A549 treated with RU486 at 1 μM for 4 hours (cell line): ENCODE results near the gene DPP3. TPM values are rescaled to one million over a fixed set of nuclear protein-coding genes. Genes with fewer than 3 reads are reported as not detected.

ENCODE experiments used
- total RNA-seq: library from RNA; stranded (reverse); fragments of 200-300 nt; extraction: Qiagen RNA extraction; gene quantifications from 5 replicates; pipeline ENCODE4 v1.2.3, GENCODE V29; 2022; ENCODE audit warnings: low read depth

Gene DPP3
- total RNA-seq, result 48.5 to 54.5 TPM (median 51.5 TPM) in 5 replicates

GRCh38 chr11:66480117-66480938 is at the start of gene DPP3:
Gene DPP3 (plus strand): TSS chr11:66480434. CDS start chr11:66482201, 1,767 bp downstream.

GRCh38 chr11:66438504-66439466 is 41.4 kb upstream of the DPP3 start, which contains the start of gene MRPL11:
Gene MRPL11 (minus strand): TSS chr11:66438848. CDS start chr11:66438754, 94 bp downstream.

GRCh38 chr11:66466225-66467033 is 13.8 kb upstream of the DPP3 start, which contains the start of gene PELI3:
Gene PELI3 (plus strand): TSS chr11:66466905. CDS start chr11:66468129, 1,224 bp downstream.

GRCh38 chr11:66510271-66510989 is 30.2 kb downstream of the DPP3 start, which contains the start of gene BBS1:
Gene BBS1 (plus strand): TSS chr11:66510635. CDS start chr11:66510660, 25 bp downstream.

GRCh38 chr11:66545701-66546367 is 65.6 kb downstream of the DPP3 start, which contains the start of gene ZDHHC24:
Gene ZDHHC24 (minus strand): TSS chr11:66546048. CDS start chr11:66546003, 45 bp downstream.

GRCh38 chr11:66546368-66546965 is 66.2 kb downstream of the DPP3 start, which contains the start of gene ACTN3:
Gene ACTN3 (plus strand): TSS chr11:66546903. CDS start chr11:66546938, 35 bp downstream.

Other genes with a start within 250 kb of the DPP3 start
- 38.0 to 47.4 TPM (median 45.0 TPM) in 5 replicates for gene KLC2, start 222.7 kb upstream of the DPP3 start, total RNA-seq
- gene RAB1B, start 211.8 kb upstream of the DPP3 start, total RNA-seq, result 124 to 152 TPM (median 145 TPM) in 5 replicates
- 1.4 to 3.7 TPM (median 2.9 TPM) in 5 replicates for gene CNIH2, start 202.3 kb upstream of the DPP3 start, total RNA-seq
- 88.2 to 117 TPM (median 116 TPM) in 5 replicates for gene YIF1A, start 191.3 kb upstream of the DPP3 start, total RNA-seq
- gene TMEM151A, start 188.5 kb upstream of the DPP3 start, total RNA-seq, result 1.6 to 4.3 TPM (median 3.9 TPM) in 5 replicates
- gene CD248, start 163.4 kb upstream of the DPP3 start, total RNA-seq, result 0.05 TPM in 1 of 5 replicates, not detected in the others
- gene RIN1, start 144.0 kb upstream of the DPP3 start, total RNA-seq, result 26.8 to 43.4 TPM (median 39.3 TPM) in 5 replicates
- gene BRMS1, start 135.3 kb upstream of the DPP3 start, total RNA-seq, result 77.8 to 106 TPM (median 89.7 TPM) in 5 replicates
- 13.2 to 19.8 TPM (median 18.8 TPM) in 5 replicates for gene B4GAT1, start 132.8 kb upstream of the DPP3 start, total RNA-seq
- gene SLC29A2, start 108.7 kb upstream of the DPP3 start, total RNA-seq, result 2.6 to 5.4 TPM (median 4.9 TPM) in 5 replicates
- gene NPAS4, start 59.4 kb upstream of the DPP3 start, total RNA-seq, result not detected in 5 replicates
- 87.3 to 129 TPM (median 112 TPM) in 5 replicates for gene MRPL11, start 41.6 kb upstream of the DPP3 start, total RNA-seq
- 4.3 to 6.6 TPM (median 5.7 TPM) in 5 replicates for gene PELI3, start 13.5 kb upstream of the DPP3 start, total RNA-seq
- 8.5 to 11.3 TPM (median 9.7 TPM) in 5 replicates for gene BBS1, start 30.2 kb downstream of the DPP3 start, total RNA-seq
- 8.9 to 15.3 TPM (median 13.1 TPM) in 5 replicates for gene ZDHHC24, start 65.6 kb downstream of the DPP3 start, total RNA-seq
- 0.06 TPM in 1 of 5 replicates, not detected in the others for gene ACTN3, start 66.5 kb downstream of the DPP3 start, total RNA-seq
- gene CTSF, start 88.2 kb downstream of the DPP3 start, total RNA-seq, result 31.1 to 41.6 TPM (median 32.4 TPM) in 5 replicates
- 0.53 to 0.80 TPM (median 0.64 TPM) in 5 replicates for gene CCDC87, start 112.6 kb downstream of the DPP3 start, total RNA-seq
- gene CCS, start 112.8 kb downstream of the DPP3 start, total RNA-seq, result 24.8 to 30.2 TPM (median 26.8 TPM) in 5 replicates
- 59.1 to 79.8 TPM (median 70.3 TPM) in 5 replicates for gene RBM14, start 136.2 kb downstream of the DPP3 start, total RNA-seq
- gene RBM4, start 158.3 kb downstream of the DPP3 start, total RNA-seq, result 133 to 148 TPM (median 141 TPM) in 5 replicates
- 19.2 to 21.8 TPM (median 21.7 TPM) in 5 replicates for gene RBM4B, start 197.5 kb downstream of the DPP3 start, total RNA-seq
- 8.0 to 12.0 TPM (median 11.0 TPM) in 5 replicates for gene SPTBN2, start 248.8 kb downstream of the DPP3 start, total RNA-seq